Right atrium auricular region (tissue), 2 donors: ENCODE results near the gene LSM4. TPM values are rescaled to one million over a fixed set of nuclear protein-coding genes. Genes with fewer than 3 reads are reported as not detected.
"Not testable (repeated sequence)": the region's sequence is repeated elsewhere in the genome, so short reads cannot be mapped to it uniquely, and the experiment has no call there.

Experiments
- DNase-seq: peaks from one replicate; pipeline ENCODE4 v3.0.0-alpha.2; 2019; ENCODE audit warnings: low spot score
- H3K27ac ChIP-seq, 2 donors: fragments of 200-600 bp; sonication (generic); 1 replicate in 1 of 2; 2 replicates in 1 of 2; pipeline ENCODE4 v1.5.1; 2016 to 2019
- H3K27me3 ChIP-seq, 2 donors: fragments of 200-600 bp; sonication (generic); one replicate each; pipeline versions ENCODE4 v1.5.1 to v1.6.0; 2017 to 2019
- H3K36me3 ChIP-seq: fragments of 200-600 bp; sonication (generic); one replicate; pipeline ENCODE4 v1.5.1; 2016
- H3K4me1 ChIP-seq, 2 donors: fragments of 200-600 bp; sonication (generic); one replicate each; pipeline versions ENCODE4 v1.5.1 to v1.6.0; 2017 to 2019
- H3K4me3 ChIP-seq, 2 donors: fragments of 200-600 bp; sonication (generic); 1 replicate in 1 of 2; 2 replicates in 1 of 2; pipeline ENCODE4 v1.5.1; 2017 to 2019; ENCODE audit warnings: mild to moderate bottlenecking in 1 of 2, moderate library complexity in 1 of 2
- H3K9me3 ChIP-seq, 2 donors: fragments of 200-600 bp; sonication (generic); one replicate each; pipeline ENCODE4 v1.5.1; 2019
- CTCF ChIP-seq, 2 donors: fragments of 200-600 bp; sonication (generic); IDR thresholded peaks; one replicate each; pipeline ENCODE4 v1.5.1; 2019; ENCODE audit warnings: antibody characterized with exemption in 2 of 2
- total RNA-seq, 2 donors: library from RNA; depleted of rRNA; stranded (reverse); fragments of >200 nt; gene quantifications; one replicate each; pipeline ENCODE4 v1.1.0, GENCODE V29; 2016

The LSM4 gene
- total RNA-seq, 2 donors from 2014 or later: 68.5 to 97.3 TPM

- H3K4me1 ChIP-seq: peaks cover 0 to 16% of the 10 kb centered on the region in 2 donors
- peak overlapping the region in 1 of 2 donors; percentile 65 for H3K27ac ChIP-seq
- no peak for TF ChIP-seq CTCF (IDR thresholded peaks at IDR 0.05)
- no peaks in the 10 kb centered on the region for H3K9me3 ChIP-seq
- no peaks in the 10 kb centered on the region for H3K27me3 ChIP-seq
- H3K4me3 ChIP-seq: no peak overlapping the region
- no peak for DNase-seq
- peaks cover 25% of the 10 kb centered on the region for H3K36me3 ChIP-seq
Observed at GRCh38 chr19:18363787-18364186, 40.9 kb upstream of the LSM4 start.

GRCh38 chr19:18362934-18363542 lies 40.2 kb upstream of the LSM4 start:
- TF ChIP-seq CTCF (IDR thresholded peaks at IDR 0.05): no peak
- Histone ChIP-seq H3K9me3 (no peaks in the 10 kb centered on the region), H3K36me3 (peaks cover 33% of the 10 kb centered on the region), H3K4me1 (peaks cover 0 to 16% of the 10 kb centered on the region in 2 donors), H3K27ac (no peak overlapping the region), H3K27me3 (no peaks in the 10 kb centered on the region), H3K4me3 (no peak overlapping the region)
- no peak for DNase-seq

- Histone ChIP-seq H3K4me1 (peaks cover 0 to 16% of the 10 kb centered on the region in 2 donors), H3K9me3 (no peaks in the 10 kb centered on the region), H3K27me3 (no peaks in the 10 kb centered on the region), H3K36me3 (peaks cover 47% of the 10 kb centered on the region), H3K4me3 (no peak overlapping the region), H3K27ac (no peak overlapping the region)
- DNase-seq: no peak
- no peak for TF ChIP-seq CTCF (IDR thresholded peaks at IDR 0.05)
Observed at GRCh38 chr19:18361646-18362045, 38.8 kb upstream of the LSM4 start.

GRCh38 chr19:18357041-18357440 lies 34.2 kb upstream of the LSM4 start:
- no peaks in the 10 kb centered on the region for H3K9me3 ChIP-seq
- H3K27me3 ChIP-seq: no peaks in the 10 kb centered on the region
- no peak overlapping the region for H3K27ac ChIP-seq
- TF ChIP-seq CTCF (IDR thresholded peaks at IDR 0.05): no peak
- no peaks in the 10 kb centered on the region for H3K4me1 ChIP-seq
- peaks cover 51% of the 10 kb centered on the region for H3K36me3 ChIP-seq
- no peak overlapping the region for H3K4me3 ChIP-seq
- DNase-seq: no peak

- DNase-seq, H3K9me3 ChIP-seq, H3K4me1 ChIP-seq, H3K4me3 ChIP-seq, H3K27me3 ChIP-seq, H3K27ac ChIP-seq: not testable (repeated sequence)
- H3K36me3 ChIP-seq: peaks cover 39% of the 10 kb centered on the region
Observed at GRCh38 chr19:18354743-18355142, 31.9 kb upstream of the LSM4 start.

- Histone ChIP-seq H3K27me3 (no peaks in the 10 kb centered on the region), H3K9me3 (no peaks in the 10 kb centered on the region), H3K4me1 (no peaks in the 10 kb centered on the region), H3K36me3 (peaks cover 30% of the 10 kb centered on the region), H3K4me3 (no peak overlapping the region), H3K27ac (no peak overlapping the region)
- DNase-seq: no peak
- TF ChIP-seq CTCF (IDR thresholded peaks at IDR 0.05): no peak
Observed at GRCh38 chr19:18353378-18354005, 30.6 kb upstream of the LSM4 start.
